Muscle of arm (tissue), 12 donors: Measurements from ENCODE around the gene NOP58. TPM values are rescaled to one million over a fixed set of nuclear protein-coding genes. Genes with fewer than 3 reads are reported as not detected.
A peak's percentile ranks its signal among the peaks of the same experiment; 100 is the strongest.
"Not testable (repeated sequence)": the region's sequence is repeated elsewhere in the genome, so short reads cannot be mapped to it uniquely, and the experiment has no call there.

ENCODE experiments used
- DNase-seq: peaks from one replicate; pipeline ENCODE4 v3.0.0-alpha.2; 2013
- polyA plus RNA-seq, 12 donors: library from polyadenylated mRNA; unstranded; fragments of 120-200 nt; gene quantifications; one replicate each; pipeline ENCODE4 v1.2.1, GENCODE V29; 2013; ENCODE audit not compliant: insufficient read length in 12 of 12

The NOP58 gene
- polyA plus RNA-seq, 12 donors = 53.7 to 126 (median 73.2) TPM; not detected in 1

GRCh38 chr2:202289394-202290204 lies 24.0 kb downstream of the NOP58 start:
- DNase-seq = no peak

GRCh38 chr2:202290316-202290715 lies 24.8 kb downstream of the NOP58 start:
- DNase-seq = no peak

GRCh38 chr2:202290970-202291369 lies 25.4 kb downstream of the NOP58 start:
- no peak for DNase-seq

- DNase-seq = no peak
Observed at GRCh38 chr2:202299712-202300111, 34.1 kb downstream of the NOP58 start.

GRCh38 chr2:202306034-202306433 lies 40.5 kb downstream of the NOP58 start:
- no peak for DNase-seq

- DNase-seq = no peak
Observed at GRCh38 chr2:202307690-202308089, 42.1 kb downstream of the NOP58 start.

GRCh38 chr2:202311823-202312388 lies 46.3 kb downstream of the NOP58 start:
- DNase-seq = no peak

GRCh38 chr2:202314116-202314515 lies 48.6 kb downstream of the NOP58 start:
- no peak for DNase-seq

GRCh38 chr2:202317080-202317857 lies 51.7 kb downstream of the NOP58 start:
- DNase-seq = peak; percentile 82

GRCh38 chr2:202320362-202320761 lies 54.8 kb downstream of the NOP58 start:
- DNase-seq = not testable (repeated sequence)

- DNase-seq = no peak
Observed at GRCh38 chr2:202322435-202322834, 56.9 kb downstream of the NOP58 start.

- no peak for DNase-seq
Observed at GRCh38 chr2:202327858-202328257, 62.3 kb downstream of the NOP58 start.

- no peak for DNase-seq
Observed at GRCh38 chr2:202335791-202336467, 70.4 kb downstream of the NOP58 start.

GRCh38 chr2:202337151-202337550 lies 71.6 kb downstream of the NOP58 start:
- DNase-seq = no peak

- no peak for DNase-seq
Observed at GRCh38 chr2:202337706-202338346, 72.3 kb downstream of the NOP58 start.

GRCh38 chr2:202339071-202339870 lies 73.7 kb downstream of the NOP58 start:
- no peak for DNase-seq

GRCh38 chr2:202344178-202344577 lies 78.6 kb downstream of the NOP58 start:
- no peak for DNase-seq

GRCh38 chr2:202346180-202346579 lies 80.6 kb downstream of the NOP58 start:
- DNase-seq = no peak
